Measurements from ENCODE around the gene SHE. TPM values are rescaled to one million over a fixed set of nuclear protein-coding genes. Genes with fewer than 3 reads are reported as not detected.
A peak's percentile ranks its signal among the peaks of the same experiment; 100 is the strongest.

The SHE gene
- total and polyA plus RNA-seq, 8 donors, result 1.0 to 7.3 (median 1.8) TPM

DNA sequence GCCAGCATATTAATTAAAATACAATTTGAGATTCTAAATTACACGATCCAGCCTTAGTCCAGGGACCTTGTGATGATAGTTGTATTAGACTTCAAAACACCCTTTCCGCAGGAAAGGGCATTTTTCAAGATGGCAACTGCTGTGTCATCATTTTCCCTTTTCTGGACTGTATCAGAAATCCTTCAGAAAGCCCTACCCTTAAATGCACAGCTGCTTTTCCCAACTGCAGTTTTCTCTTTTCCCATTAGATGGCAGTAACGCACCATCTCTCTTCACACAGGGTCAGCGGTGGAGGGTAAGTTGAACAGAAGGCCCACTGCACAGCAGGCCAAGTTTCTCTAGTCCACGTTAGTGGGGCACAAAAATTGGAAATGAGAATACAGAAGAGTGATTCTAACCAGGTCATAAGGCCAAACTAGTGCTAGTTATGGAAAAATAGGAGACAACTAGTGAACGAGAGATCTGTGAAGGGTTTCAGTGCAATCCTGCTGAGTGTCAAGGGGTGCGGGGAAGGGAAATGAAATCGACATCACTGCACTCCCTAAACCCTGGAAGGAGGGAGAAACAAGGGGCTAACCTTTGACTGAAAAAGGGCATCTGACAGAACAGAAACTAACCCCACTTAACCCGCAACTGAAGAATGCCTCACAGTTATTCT, 22.3 kb downstream of the SHE start:
- Histone ChIP-seq H3K36me3 (no peaks in the 10 kb centered on the region), H3K4me3 (no peak overlapping the region), H3K27me3 (no peaks in the 10 kb centered on the region), H3K4me1 (no peaks in the 10 kb centered on the region), H3K9me3 (no peaks in the 10 kb centered on the region), H3K27ac (no peak overlapping the region)
- TF ChIP-seq, protein P1, sequence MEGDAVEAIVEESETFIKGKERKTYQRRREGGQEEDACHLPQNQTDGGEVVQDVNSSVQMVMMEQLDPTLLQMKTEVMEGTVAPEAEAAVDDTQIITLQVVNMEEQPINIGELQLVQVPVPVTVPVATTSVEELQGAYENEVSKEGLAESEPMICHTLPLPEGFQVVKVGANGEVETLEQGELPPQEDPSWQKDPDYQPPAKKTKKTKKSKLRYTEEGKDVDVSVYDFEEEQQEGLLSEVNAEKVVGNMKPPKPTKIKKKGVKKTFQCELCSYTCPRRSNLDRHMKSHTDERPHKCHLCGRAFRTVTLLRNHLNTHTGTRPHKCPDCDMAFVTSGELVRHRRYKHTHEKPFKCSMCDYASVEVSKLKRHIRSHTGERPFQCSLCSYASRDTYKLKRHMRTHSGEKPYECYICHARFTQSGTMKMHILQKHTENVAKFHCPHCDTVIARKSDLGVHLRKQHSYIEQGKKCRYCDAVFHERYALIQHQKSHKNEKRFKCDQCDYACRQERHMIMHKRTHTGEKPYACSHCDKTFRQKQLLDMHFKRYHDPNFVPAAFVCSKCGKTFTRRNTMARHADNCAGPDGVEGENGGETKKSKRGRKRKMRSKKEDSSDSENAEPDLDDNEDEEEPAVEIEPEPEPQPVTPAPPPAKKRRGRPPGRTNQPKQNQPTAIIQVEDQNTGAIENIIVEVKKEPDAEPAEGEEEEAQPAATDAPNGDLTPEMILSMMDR (IDR thresholded peaks at IDR 0.05), result peak; percentile 77 to 82 (median 82)
- peak; percentile 86 to 98 (median 94) for ATAC-seq
- intact Hi-C loops (cut with DNase I), result no loop called here
- 36 to 37% methylated on average over 9 of the region's 9 CpGs for WGBS, 2 donors
- peak; percentile 76 for FAIRE-seq
- peak in 2 of 6 donors; percentile 53 to 81 for DNase-seq

DNA sequence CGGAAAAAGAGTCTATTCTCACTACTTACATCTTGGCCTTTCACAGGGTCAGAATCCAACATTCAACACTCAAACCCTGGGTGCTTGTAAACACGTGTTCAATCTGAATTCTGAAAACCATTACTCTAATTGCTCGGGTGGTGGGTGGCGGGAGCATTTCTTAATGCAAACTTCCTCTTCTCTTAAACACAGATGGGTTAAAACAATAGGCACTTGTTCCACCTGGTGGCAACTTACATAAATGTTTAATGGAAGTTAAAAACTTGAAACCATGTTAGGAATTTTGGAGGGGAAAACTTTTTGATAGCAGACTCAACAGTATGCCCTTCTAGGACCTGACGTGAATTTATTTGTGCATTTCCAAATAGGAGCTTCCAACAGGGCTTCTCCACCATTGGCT, 23.6 kb downstream of the SHE start:
- Histone ChIP-seq H3K4me3 (no peak overlapping the region), H3K27me3 (no peaks in the 10 kb centered on the region), H3K4me1 (no peaks in the 10 kb centered on the region), H3K9me3 (no peaks in the 10 kb centered on the region), H3K27ac (no peak overlapping the region), H3K36me3 (no peaks in the 10 kb centered on the region)
- WGBS, 2 donors, result 46 to 47% methylated on average over 5 of the region's 5 CpGs
- DNase-seq (no peak), ATAC-seq (peak in 2 of 4 donors; percentile 23 to 37), FAIRE-seq (no peak)
- intact Hi-C loops (cut with DNase I), result no loop called here
- TF ChIP-seq, protein P1 (IDR thresholded peaks at IDR 0.05), result no peak

DNA sequence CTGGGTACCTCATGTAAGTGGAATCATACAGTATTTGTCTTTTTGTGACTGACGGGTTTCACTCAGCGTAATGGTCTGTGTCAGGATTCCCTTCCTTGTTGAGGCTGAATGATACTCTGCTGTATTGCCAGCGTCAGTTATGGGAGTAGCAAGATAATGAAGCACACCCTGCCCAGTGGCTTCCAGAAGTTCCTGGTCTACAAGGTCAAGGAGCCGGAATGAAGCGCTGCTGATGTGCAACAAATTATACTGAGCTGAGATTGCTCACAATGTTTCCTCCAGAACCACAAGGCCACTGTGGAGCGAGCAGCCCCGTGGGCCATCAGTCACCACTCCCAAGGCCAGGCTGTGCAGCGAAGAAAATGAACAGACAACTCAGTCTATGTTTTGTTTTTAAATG, 24.2 kb downstream of the SHE start:
- TF ChIP-seq, protein P1 (IDR thresholded peaks at IDR 0.05), result no peak
- no peaks in the 10 kb centered on the region for H3K9me3 ChIP-seq
- H3K27ac ChIP-seq, result no peak overlapping the region
- intact Hi-C loops (cut with DNase I), result no loop called here
- H3K27me3 ChIP-seq, result no peaks in the 10 kb centered on the region
- ATAC-seq, result no peak
- H3K4me3 ChIP-seq, result no peak overlapping the region
- FAIRE-seq, result no peak
- WGBS, 2 donors, result 64 to 71% methylated on average over 8 of the region's 8 CpGs
- DNase-seq, result no peak
- H3K4me1 ChIP-seq, result no peaks in the 10 kb centered on the region
- H3K36me3 ChIP-seq, result no peaks in the 10 kb centered on the region

DNA sequence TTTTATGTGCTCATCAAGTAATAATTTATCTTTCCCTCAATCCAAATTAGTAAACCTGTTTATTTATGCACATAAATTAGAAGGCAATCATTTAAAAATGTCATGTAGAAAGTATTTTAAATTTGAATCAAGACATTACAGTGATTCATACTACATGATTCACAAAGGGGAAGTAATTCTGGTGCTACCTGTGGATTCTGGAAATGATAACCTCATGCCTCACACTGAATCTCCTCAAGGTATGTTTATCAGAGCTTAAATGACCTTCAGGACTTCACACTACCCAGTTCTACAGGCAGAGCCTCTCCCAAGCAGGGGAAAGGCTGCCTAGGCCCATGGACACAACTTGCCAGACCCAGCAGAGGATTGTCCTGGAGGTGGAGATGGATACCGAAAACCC, 25.4 kb downstream of the SHE start:
- intact Hi-C loops (cut with DNase I), result no loop called here
- H3K27me3 ChIP-seq, result no peaks in the 10 kb centered on the region
- H3K36me3 ChIP-seq, result no peaks in the 10 kb centered on the region
- DNase-seq, result no peak
- WGBS, 2 donors, result 87 to 90% methylated on average over 1 of the region's 1 CpG
- H3K9me3 ChIP-seq, result no peaks in the 10 kb centered on the region
- no peak overlapping the region for H3K27ac ChIP-seq
- H3K4me1 ChIP-seq, result no peaks in the 10 kb centered on the region
- no peak overlapping the region for H3K4me3 ChIP-seq
- no peak for FAIRE-seq
- no peak for ATAC-seq
- TF ChIP-seq, protein P1 (IDR thresholded peaks at IDR 0.05), result no peak

DNA sequence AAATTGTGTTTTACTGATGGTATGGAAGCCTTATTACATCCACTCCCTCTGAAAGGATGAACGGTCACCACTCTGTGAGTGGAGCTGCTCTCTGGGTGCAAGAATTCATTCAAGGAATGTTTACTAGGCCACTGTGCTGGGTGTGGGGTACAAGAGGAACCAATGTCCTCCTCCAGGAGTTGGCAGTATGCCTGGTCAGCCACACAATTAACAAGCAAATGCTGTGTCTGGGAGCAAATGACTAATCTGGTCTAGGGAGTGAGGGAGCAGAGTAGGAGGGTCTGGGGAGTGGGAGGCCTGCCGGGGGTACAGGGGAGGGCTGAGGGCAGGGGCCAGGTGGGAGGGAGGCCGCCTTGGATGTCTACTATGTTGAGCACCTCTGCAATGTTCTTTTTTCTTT, 27.4 kb downstream of the SHE start:
- intact Hi-C loops (cut with DNase I), result no loop called here
- Histone ChIP-seq H3K9me3 (no peaks in the 10 kb centered on the region), H3K27me3 (no peaks in the 10 kb centered on the region), H3K4me3 (no peak overlapping the region), H3K36me3 (no peaks in the 10 kb centered on the region), H3K27ac (no peak overlapping the region), H3K4me1 (no peaks in the 10 kb centered on the region)
- peak in 3 of 4 donors; percentile 53 to 64 (median 59) for ATAC-seq
- peak in 1 of 6 donors; percentile 41 for DNase-seq
- 56 to 68% methylated on average over 3 of the region's 3 CpGs for WGBS, 2 donors
- TF ChIP-seq, protein P1 (IDR thresholded peaks at IDR 0.05), result no peak
- FAIRE-seq, result no peak
